ENCODE results near the gene STYK1.

- no peak for TF ChIP-seq POLR2A (IDR thresholded peaks at IDR 0.05)
- TF ChIP-seq, protein P1, sequence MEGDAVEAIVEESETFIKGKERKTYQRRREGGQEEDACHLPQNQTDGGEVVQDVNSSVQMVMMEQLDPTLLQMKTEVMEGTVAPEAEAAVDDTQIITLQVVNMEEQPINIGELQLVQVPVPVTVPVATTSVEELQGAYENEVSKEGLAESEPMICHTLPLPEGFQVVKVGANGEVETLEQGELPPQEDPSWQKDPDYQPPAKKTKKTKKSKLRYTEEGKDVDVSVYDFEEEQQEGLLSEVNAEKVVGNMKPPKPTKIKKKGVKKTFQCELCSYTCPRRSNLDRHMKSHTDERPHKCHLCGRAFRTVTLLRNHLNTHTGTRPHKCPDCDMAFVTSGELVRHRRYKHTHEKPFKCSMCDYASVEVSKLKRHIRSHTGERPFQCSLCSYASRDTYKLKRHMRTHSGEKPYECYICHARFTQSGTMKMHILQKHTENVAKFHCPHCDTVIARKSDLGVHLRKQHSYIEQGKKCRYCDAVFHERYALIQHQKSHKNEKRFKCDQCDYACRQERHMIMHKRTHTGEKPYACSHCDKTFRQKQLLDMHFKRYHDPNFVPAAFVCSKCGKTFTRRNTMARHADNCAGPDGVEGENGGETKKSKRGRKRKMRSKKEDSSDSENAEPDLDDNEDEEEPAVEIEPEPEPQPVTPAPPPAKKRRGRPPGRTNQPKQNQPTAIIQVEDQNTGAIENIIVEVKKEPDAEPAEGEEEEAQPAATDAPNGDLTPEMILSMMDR (IDR thresholded peaks at IDR 0.05): no peak
Measured at GRCh38 chr12:10722905-10723746, 49.3 kb upstream of the STYK1 start, which contains the start of gene YBX3.
